Fibroblast of gingiva (primary cell): Measurements from ENCODE around the gene OTOGL.
"Not testable (repeated sequence)": the region's sequence is repeated elsewhere in the genome, so short reads cannot be mapped to it uniquely, and the experiment has no call there.

Source experiments
- DNase-seq: peaks from one replicate; pipeline ENCODE4 v3.0.0-alpha.2; 2011; ENCODE audit warnings: low read depth

Gene OTOGL

DNA sequence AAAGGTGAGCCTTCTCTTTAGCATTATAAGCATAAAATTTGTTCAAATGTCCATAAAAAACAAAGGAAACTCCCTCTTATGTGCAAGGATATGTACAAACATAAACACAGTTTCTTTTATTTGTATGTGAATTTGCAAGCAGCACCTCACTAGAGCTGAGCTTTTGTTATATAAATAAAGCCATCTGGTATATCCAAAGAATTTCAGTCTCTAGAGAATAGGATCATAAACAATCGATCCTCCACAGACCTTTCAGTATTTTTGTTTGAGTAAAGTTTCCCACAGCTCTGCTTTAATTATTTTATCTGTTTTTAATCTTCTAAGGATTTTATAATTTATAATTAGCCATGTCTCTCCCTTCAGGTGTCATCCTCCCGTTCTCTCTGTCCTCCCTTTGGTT is 89.2 kb downstream of the OTOGL start:
- peak; percentile 17 for DNase-seq

DNA sequence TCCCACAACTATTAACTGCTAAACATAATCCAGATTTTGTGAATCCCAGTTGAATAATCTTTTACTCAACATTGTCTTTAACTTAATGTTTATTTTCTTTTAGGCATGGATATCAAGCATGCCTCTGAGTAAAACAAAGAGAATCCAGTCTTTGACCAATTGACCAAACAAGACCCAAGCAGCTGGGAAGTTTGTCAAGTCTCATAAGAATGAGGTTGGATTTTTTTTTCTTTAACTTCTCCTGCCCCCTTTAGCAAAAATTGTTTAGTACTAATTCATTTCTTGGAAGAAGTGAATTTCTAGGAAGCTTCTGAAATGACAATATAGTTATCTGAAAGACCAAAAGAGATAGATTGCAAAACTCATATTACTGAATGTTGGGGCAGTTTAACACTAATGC is 89.9 kb downstream of the OTOGL start:
- peak; percentile 93 for DNase-seq

DNA sequence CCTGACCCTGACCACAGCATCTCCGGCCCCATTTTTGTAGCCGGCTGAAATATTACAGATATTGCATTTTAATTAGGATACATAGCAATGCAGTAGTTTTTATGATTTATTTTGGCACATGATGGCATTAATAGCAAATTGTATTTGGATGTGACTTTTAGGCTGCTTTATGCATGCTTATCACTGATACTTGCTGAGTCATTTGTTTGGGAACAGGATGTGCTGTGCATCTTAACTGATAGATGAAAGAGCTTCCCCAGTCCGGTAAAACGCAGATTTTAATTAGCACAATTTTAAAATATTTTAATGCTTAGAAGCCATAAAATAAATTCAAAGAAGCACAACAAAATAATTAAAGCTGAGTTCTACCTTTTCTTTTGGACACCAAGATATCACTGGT is 90.7 kb downstream of the OTOGL start:
- DNase-seq, result no peak

DNA sequence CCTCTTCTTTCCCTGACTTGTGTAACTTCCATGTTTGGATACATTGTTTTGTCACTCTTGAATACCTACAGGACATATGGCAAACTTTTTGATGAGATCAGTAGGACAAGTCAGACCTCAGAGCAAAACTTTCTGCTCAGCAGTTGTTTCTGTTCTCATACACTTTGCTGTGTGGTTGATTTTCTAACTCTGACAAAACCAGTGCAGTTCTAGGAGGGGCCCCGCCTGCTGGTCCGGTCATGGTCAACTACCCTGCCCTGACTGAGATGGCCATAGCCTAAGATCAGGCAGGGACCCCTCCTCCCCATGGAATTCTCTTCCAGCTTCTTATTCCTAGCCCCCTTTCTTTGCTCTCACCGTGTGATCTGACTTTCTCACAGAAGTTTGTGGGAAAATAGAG is 92.8 kb downstream of the OTOGL start:
- no peak for DNase-seq

DNA sequence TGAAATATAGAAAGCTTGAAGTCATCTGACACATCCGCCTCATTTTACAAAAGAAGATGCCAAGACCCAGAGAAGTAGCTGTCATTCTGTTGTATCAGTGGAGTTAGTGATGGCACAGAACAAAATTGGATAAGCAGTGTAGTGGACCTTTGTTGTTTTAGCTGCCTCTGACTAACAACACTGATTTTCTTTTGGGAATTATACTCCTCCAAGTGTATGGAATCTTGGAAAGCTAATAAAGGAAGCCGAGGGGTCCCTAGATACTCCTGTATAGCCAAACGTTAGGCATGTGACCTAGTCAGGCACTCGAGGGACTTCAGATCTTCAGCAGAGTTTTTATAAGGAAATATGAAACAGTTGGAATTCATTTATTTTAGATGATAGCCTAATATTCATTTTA is 94.5 kb downstream of the OTOGL start:
- no peak for DNase-seq

DNA sequence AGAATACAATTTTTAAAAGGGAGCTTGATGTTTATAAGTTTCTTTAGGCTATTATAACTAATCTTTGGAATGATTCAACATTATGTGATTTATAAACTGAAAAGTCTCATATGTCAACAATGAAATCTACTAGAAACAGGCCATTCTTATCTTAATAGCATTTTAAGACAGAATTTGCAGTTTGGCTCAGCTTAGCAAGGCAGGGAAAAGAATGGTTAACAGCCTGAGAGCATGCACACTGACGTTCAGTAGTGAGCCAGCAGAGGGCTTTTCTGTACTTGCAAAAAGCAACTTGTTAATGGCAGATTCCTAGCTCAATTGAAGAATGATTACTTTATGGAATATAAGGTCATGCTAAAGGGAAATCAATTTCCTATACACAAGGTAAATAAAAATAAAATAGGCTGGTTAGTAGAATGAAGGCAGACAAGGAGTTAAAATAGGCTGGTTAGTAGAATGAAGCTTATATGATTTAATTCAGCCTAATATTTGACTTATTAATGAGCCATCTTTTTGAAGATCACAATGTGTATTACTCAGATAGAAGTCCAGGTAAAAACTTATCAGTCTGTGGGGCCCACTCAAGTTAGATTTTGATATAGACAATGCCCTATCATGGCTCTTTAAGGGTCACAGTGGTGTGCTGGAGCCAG is 95.9 kb downstream of the OTOGL start:
- DNase-seq, result peak; percentile 66

DNA sequence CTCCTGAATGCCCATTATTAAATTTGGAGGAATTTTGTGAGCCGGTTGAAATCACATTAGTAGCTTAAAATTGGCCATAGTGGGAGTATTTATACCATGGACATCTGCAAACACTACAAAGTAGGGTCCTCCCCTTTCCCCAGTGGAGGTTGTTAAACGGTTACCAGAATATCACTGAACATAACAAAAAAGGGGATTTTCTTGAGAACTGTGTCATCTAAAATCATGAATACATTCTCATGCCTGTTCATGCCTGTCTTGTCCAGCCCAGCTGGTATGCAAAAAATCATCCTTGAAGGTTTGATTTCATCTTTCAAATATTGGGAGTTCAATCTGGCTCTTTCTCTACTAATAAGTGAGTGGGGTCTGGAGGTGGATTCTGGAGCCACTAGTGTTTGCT is 96.4 kb downstream of the OTOGL start:
- no peak for DNase-seq

DNA sequence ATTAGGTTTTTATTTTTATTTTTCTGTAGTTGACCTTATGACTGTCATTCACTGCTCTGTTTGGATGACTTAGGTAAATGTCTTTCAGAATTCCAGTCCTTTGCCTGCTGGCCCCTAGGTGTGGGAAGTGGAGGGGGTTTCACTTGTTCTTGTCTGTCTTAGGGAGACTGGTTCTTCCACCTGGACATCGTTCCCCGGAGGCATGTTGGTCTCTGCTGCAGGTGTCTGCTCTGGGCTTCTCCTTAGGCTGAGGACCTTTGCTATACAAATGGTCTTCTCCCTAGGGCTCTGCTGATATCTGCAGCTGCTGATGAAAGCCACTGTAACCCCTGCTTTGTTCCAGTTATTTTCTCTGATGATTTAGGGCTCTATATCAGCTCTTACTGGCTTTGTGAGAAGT is 97.1 kb downstream of the OTOGL start:
- no peak for DNase-seq

DNA sequence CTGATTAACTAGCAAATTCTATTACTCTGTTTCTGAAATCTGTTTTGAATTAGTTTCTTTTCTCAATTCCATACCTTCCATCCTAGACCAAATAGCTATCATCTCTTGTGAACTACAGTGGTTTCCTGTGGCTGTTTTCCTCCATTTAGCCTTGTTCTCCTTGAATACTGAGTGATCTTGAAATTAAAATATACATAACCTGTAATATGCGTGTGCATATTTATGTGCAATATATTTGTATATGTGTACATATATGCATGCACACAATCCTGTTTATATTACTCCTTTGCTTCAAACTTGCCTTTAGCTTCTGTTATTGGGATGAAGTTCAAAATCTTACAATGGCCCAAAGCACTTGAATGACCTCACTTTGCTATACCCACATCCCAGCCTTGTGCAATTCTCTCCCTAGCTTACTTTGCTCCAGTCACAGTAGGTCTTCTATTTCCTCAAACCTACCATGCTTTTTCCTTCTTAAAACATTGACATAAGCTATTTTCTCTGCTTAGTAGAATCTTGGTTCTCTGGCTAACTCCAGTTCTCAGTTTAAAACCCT is 99.5 kb downstream of the OTOGL start:
- no peak for DNase-seq

DNA sequence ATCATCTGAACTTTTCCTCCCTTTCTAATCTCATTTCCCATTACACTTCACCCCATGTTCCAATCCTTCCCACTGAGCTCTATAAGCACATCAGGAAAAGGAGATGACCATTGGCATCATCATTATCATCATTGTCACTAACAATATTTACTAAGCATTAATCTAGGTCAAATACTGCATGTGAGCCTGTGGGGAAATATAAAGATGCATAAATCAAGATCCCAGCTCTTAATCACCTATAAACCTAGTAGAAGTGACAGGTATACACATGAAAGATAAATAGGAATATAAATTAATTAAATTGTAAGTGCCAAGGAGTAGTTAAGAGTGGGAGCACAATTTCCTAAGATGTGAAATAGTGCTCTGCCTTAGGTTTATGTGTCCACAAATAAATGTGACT is 100.6 kb downstream of the OTOGL start:
- DNase-seq, result no peak

DNA sequence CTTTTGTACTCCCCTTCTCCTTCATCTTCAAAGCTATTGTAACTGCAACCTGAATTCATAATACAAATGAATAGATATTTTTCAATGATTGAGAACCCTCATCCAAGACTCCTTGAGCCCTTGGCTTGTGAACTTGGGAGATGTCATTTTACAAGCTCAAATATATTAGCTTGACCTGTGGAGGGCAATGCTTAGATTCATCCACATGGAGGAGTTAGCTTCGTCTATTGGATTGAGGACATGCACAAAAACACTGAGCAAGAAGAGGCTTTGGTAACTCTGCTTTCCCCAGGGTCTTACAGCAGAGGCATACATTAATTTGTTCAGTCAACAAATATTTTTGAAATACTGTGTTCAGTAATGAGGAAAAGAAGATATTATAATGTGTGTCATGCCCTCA is 101.1 kb downstream of the OTOGL start:
- no peak for DNase-seq

DNA sequence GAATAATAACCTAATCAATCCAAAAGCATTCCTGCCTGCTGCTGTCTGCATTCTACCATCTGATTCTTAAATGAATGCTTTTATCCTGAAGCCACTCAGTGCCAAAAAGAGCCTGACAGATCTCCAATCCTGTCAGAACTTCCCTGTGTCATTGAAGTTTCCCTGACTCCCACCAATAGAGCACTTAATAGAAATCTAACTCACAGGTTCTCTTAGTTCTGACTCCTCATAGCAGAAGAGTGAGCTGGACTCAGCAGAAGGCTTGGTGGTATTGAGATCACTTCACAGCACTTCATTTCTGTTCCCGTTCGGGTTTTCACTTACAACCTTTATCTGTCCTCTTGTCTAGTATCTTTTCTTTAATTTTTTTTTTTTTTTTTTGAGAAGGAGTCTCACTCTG is 102.6 kb downstream of the OTOGL start:
- no peak for DNase-seq

DNA sequence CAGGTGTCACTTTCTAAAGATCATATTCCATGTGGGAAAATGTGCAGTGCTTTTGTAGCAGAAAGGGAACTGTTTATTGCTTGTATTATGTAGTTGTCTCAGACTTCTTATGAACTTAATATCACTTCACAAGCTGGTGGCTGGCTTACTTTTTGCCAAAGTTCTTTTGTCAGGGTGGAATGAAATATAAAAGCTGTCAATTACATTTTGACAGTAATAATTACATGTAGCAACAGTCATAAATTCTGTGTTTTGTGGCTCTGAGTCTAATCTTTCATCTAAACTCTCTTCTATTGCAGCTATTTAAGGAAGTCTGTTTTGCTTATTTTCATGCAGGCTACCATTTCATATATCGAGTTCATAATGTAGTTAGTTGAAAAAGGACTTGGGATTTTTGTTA is 106.6 kb downstream of the OTOGL start:
- no peak for DNase-seq

DNA sequence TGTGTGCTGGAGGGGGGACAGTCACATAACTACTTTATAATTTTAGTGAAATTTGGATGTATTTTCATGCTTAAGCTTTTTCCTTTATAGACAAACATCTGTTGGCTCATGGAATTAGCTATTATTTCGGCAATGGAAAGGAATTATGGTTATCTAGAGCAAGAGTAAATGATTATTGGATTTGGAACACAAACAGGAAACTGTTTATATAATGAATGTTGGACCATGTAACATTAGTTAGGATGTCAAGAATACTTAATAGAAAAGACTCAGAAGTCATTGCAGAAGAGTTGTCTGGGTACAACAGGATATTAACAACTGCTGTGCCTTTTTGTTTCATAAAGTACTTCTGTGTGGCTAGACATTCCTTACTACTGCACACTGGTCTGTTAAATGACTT is 108.7 kb downstream of the OTOGL start:
- DNase-seq, result no peak

DNA sequence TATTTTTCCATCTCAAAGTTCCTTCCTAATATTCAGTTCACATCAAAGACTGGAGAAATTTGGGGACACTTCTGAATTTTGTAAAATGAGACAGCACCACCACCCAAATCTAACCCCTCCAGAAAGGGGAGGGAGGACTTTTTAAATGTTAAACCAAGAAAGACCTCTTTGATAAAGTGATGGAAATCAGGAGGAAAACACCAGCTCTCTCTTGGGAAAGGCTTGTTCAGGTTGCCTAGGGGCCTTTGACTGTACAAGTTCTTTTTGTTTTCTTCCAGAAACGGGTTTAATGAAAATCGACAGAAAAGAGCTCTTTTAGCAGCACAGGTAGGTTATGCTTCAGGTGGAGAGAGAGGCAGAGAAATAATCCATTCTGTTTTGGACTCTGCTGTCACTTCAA is 112.3 kb downstream of the OTOGL start:
- DNase-seq, result no peak

DNA sequence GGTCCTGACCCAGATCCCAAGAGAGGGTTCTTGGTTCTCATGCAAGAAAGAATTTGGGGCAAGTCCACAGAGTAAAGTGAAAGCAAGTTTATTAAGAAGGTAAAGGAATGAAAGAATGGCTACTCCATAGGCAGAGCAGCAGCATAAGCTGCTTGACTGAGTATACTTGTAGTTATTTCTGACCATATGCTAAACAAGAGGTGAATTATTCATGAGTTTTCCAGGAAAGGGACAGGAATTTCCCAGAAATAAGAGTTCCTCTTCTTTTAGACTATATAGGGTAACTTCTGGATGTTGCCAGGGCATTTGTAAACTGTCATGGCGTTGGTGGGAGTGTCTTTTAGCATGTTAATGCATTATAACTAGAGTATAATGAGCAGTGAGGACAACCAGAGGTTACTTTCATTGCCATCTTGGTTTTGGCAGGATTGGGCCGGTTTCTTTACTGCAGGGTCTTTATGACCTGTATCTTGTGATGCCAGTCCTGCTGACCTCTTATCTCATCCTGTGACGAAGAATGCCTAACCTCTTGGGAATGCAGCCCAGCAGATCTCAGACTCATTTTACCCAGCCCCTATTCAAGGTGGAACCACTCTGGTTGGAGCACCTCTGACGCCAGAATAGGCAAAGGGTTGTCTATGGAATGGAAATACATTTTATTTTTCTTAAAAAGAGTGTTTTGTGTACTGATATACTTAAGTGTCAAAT is 113.8 kb downstream of the OTOGL start:
- no peak for DNase-seq

DNA sequence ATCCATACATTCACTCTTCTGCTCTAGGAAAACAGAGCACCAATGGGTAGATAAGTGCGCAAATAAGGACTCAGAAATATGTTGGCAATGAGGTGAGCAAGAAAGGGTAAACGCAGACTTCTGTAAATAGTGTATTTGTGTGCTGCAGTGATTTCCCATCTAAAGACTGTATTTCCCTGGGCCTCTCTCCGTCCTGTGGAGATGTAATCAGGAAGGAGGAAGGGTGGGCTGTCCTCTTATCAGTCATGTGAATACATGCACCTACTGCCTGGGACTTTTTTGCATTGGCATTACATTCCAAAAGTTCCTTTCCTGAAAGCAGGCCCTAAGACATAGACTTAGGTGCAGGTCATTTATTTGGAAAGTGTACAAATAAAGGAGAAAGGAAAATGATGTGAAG is 114.5 kb downstream of the OTOGL start:
- DNase-seq, result no peak

DNA sequence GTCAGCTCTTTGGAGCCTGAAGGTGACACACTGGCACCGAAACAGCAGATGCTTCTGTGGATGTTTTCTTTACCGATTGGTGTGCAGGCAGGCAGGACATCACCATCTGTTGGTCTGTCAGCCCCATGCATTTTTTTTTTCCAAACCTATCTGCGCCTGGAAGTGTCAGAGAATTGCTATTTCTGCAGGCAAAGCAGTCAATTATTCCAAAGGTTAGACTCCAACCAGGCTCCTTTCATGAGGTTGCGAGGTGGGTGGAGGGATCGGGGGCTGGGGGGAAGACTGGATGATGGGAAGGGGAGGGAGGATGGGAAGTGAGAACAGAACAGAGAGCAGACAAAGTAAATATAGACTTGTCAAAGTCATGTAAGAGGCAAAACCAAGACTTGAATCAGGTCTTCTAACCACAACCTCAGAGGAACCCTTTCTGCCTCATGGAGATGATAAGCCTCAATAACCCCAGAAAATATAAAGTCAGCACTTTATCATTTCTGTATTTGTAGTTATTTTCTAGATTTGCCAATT is 117.7 kb downstream of the OTOGL start:
- no peak for DNase-seq

DNA sequence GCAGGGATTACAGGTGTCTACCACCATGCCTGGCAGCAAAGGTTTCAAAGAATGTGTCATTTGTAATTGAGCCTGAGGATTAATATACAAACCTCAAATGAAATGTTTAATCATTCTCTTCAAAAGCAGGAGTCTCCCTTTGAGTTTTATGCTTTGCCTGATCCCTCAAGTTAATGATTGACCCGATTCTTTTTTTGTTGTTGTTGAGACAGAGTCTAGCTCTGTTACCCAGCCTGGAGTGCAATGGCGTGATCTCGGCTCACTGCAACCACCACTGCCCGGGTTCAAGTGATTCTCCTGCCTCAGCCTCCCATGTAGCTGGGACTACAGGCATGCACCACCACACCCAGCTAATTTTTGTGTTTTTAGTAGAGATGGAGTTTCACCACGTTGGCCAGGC is 119.6 kb downstream of the OTOGL start:
- not testable (repeated sequence) for DNase-seq

DNA sequence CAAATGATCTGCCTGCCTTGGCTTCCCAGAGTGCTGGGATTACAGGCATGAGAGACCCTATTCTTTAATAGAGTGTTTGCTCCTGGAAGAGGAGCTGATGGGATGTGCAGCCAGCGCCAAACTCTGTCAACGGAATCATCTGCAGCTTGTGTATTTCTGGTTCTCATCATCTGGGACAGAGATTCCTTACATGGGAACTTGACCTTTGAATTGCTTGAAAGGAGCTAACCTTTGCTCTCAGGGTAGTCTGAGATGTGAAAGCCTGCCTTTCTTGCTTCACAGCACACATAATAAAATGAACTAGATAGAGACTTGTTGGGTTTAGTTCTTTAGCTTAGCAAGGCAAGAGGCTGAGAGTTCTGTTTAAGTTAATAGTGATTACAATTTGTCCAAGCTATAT is 120.0 kb downstream of the OTOGL start:
- DNase-seq, result no peak

DNA sequence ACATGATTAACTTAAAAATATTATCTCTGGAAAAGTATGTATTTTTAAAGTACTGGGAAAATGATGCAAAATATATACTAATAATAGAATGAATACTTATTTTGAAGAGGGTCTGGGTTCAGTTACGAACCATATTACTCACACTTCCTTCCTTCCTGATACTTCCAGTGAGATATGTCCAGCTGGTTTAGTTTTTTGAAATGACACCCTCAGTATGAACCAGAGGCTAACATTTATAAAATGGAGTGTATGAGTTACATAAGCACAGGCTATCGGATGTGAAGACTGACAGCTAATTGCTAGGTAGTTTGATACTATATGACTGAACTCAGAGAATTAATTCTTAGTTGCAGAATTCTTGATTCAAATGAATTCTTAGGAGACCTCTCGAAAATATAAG is 122.9 kb downstream of the OTOGL start:
- no peak for DNase-seq

DNA sequence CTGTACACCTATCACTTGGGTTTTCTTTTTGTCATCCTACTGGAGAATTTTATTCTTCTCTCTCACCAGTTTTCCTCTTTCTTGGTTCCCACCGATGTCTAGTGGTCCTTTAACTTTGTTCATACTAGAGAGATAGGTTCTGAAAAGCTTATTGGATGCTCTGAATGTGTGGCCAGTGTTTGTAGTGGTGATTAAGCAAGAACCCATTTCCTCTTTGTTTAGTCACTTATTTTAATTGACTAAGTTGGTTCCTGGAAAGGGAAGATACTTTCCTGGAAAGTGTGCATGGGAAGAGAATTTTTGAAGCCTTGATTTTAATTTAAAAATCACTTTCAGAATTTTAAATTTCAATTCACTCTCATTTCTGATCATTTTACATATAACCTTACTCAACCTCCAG is 127.2 kb downstream of the OTOGL start:
- DNase-seq, result no peak

DNA sequence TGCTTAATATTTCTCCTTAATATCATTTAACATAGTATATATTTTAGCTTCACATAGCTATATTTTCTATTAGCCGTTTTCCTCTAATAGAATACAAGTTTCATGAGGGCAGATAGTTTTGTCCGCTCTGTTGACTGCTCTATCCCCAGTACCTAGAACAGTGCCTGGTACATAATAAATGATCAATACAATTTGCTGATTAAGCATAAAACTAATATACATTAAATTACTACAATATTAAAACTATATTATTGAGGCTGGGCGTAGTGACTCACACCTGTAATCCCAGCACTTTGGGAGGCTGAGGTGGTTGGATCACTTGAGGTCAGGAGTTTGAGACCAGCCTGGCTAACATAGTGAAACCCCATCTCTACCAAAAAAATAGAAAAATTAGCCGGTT is 128.6 kb downstream of the OTOGL start:
- DNase-seq, result not testable (repeated sequence)

DNA sequence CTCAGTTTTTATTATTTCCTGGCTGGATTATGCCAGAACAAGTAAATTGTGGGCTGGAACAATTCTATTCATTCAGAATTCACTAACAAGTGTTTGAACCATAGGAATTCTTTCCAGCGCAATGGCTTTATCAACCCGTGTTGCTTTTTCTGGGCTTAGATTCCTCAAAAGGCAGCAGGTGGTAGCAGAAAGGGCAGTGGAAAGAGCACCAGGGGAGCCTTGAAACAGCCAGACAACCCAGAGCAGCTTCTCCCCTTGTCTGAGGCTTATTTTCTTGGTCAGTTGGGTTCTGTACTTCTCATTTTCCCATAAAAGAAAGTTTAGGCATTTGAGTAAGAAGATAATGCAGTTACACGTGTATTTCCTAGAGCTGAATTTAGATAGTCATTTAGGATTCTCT is 130.7 kb downstream of the OTOGL start:
- DNase-seq, result no peak
